Natural killer cell (primary cell): ENCODE measurements around the gene OGDHL. TPM values are rescaled to one million over a fixed set of nuclear protein-coding genes. Genes with fewer than 3 reads are reported as not detected.

Source experiments
- ATAC-seq, 3 donors: fragments of 150-1000 bp in 2 of 3; fragments of 200-7000 bp in 1 of 3; cut with Tn5 transposase; 1 replicate in 1 of 3; 2 replicates in 2 of 3; pipeline ENCODE4 v1.10.0; 2021; ENCODE audit warnings: mild to moderate bottlenecking in 2 of 3, moderate library complexity in 2 of 3
- DNase-seq, 2 donors: peaks; one replicate each; pipeline versions ENCODE4 v3.0.0 to v3.0.0-alpha.2; 2013 to 2021; ENCODE audit warnings: mixed read lengths in 1 of 2
- H3K27ac ChIP-seq: one replicate; pipeline ENCODE4 v1.5.1; 2013; ENCODE audit warnings: mild to moderate bottlenecking, low read length
- H3K27me3 ChIP-seq: one replicate; pipeline ENCODE4 v1.6.1; 2013; ENCODE audit warnings: low read length; ENCODE audit not compliant: control insufficient read depth, insufficient read depth
- H3K36me3 ChIP-seq: one replicate; pipeline ENCODE4 v1.6.1; 2013; ENCODE audit warnings: low read length; ENCODE audit not compliant: control insufficient read depth, insufficient read depth
- H3K4me1 ChIP-seq: one replicate; pipeline ENCODE4 v1.6.1; 2013; ENCODE audit warnings: low read length; ENCODE audit not compliant: control insufficient read depth, insufficient read depth
- H3K4me3 ChIP-seq: one replicate; pipeline ENCODE4 v1.5.1; 2013; ENCODE audit warnings: low read length
- H3K9me3 ChIP-seq: one replicate; pipeline ENCODE4 v1.6.1; 2013; ENCODE audit warnings: low read length; ENCODE audit not compliant: control insufficient read depth, insufficient read depth
- H3K27ac Mint-ChIP-seq, 2 donors: one replicate each; pipeline ENCODE4 v1.8.0; 2022; ENCODE audit warnings: mild to moderate bottlenecking in 2 of 2, mixed read lengths in 2 of 2, moderate library complexity in 1 of 2
- H3K27me3 Mint-ChIP-seq, 2 donors: one replicate each; pipeline ENCODE4 v1.8.0; 2022; ENCODE audit warnings: low read depth in 2 of 2, mixed read lengths in 2 of 2
- H3K36me3 Mint-ChIP-seq: one replicate; pipeline ENCODE4 v1.8.0; 2022; ENCODE audit warnings: mixed read lengths
- H3K4me1 Mint-ChIP-seq, 2 donors: one replicate each; pipeline ENCODE4 v1.8.0; 2022; ENCODE audit warnings: mixed read lengths in 2 of 2
- H3K4me3 Mint-ChIP-seq: one replicate; pipeline ENCODE4 v1.8.0; 2022; ENCODE audit warnings: mild to moderate bottlenecking, moderate library complexity, mixed read lengths
- H3K9me3 Mint-ChIP-seq, 2 donors: one replicate each; pipeline ENCODE4 v1.8.0; 2022; ENCODE audit warnings: mixed read lengths in 2 of 2
- WGBS: methylation state at CpG from one replicate; pipeline ENCODE4 v1.1.7; 2013; ENCODE audit warnings: missing lambda C conversion rate; ENCODE audit not compliant: insufficient coverage; 5-methylcytosine and 5-hydroxymethylcytosine counted together
- intact Hi-C: fragments of 100-400 bp; cut with micrococcal nuclease; formaldehyde crosslinking; loops from one replicate; pipeline ENCODE4 v1.14.2; 2022
- total RNA-seq, 4 donors: library from RNA; stranded (reverse); fragments of 120-200 nt in 1 of 4; gene quantifications; one replicate each; pipeline versions ENCODE4 v1.2.3 to v1.2.4, GENCODE V29; 2013 to 2022
- TF ChIP-seq, protein P1 (sequence below): fragments of 200-600 bp; IDR thresholded peaks from one replicate; pipeline ENCODE4 v1.8.0; 2022; ENCODE audit warnings: antibody characterized with exemption

OGDHL gene
- total RNA-seq: not detected
- not detected for total RNA-seq (2013)

DNA sequence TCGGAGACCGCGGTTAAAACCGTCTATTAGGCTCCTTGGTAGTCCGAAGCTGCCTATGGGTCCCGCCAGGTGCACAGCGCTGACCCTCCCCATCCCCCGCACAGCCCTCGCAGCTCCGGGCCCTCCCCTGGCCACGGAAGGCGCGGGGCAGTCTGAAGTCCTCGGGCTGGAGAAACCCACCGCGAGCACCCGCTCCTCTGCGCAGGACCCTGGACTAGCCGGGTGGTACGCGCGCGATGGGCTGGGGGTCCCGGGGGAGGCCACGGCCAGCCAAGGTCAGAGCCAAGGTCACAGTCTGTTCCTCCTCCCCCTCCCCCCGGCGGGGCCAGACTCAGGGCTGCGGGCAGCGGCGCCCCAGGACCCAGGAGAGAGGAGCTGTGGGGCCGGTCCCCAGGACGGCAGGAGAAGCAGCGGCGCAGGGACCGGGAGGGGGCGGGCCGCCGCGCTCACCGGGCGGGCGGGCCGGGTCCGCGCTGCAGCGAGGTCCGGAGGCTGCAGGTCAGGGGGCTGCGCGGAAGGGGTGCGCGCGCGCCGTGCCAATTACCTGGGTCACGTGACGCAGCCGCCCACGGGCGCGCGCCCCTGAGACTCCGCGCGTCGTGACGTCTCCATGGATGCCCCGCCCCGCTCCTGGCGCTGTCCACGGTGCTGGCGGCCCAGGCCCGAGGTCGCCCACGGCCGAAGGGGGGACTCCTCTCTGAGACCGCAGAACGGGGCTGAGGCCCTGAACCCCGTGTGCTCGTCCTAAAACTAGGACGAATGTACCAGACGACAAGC is at the start of gene OGDHL:
Gene OGDHL (minus strand): TSS at position 535 of the 777 bp plus-strand sequence. CDS start 3,731 bp downstream, outside the sequence.
- peaks cover 0 to 2% of the 10 kb centered on the region in 2 donors for H3K9me3 Mint-ChIP-seq
- H3K27me3 Mint-ChIP-seq: peaks cover 25 to 33% of the 10 kb centered on the region in 2 donors
- TF ChIP-seq, protein P1, sequence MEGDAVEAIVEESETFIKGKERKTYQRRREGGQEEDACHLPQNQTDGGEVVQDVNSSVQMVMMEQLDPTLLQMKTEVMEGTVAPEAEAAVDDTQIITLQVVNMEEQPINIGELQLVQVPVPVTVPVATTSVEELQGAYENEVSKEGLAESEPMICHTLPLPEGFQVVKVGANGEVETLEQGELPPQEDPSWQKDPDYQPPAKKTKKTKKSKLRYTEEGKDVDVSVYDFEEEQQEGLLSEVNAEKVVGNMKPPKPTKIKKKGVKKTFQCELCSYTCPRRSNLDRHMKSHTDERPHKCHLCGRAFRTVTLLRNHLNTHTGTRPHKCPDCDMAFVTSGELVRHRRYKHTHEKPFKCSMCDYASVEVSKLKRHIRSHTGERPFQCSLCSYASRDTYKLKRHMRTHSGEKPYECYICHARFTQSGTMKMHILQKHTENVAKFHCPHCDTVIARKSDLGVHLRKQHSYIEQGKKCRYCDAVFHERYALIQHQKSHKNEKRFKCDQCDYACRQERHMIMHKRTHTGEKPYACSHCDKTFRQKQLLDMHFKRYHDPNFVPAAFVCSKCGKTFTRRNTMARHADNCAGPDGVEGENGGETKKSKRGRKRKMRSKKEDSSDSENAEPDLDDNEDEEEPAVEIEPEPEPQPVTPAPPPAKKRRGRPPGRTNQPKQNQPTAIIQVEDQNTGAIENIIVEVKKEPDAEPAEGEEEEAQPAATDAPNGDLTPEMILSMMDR: no peak
- H3K36me3 Mint-ChIP-seq: peaks cover 10% of the 10 kb centered on the region
- peaks cover 4 to 5% of the 10 kb centered on the region in 2 donors for H3K4me1 Mint-ChIP-seq
- WGBS: 3% methylated on average over 81 of the region's 81 CpGs
- no peaks in the 10 kb centered on the region for H3K9me3 ChIP-seq
- ATAC-seq (peak; percentile 55 to 78 (median 59)), DNase-seq (peak in 1 of 2 donors; percentile 41)
- intact Hi-C loops: no loop called here
- peaks cover 6% of the 10 kb centered on the region for H3K4me1 ChIP-seq
- no peak within 1 kb of the TSS for H3K27ac ChIP-seq
- H3K4me3 ChIP-seq: no peak within 1 kb of the TSS
- peak within 1 kb of the TSS; percentile 62 for H3K4me3 Mint-ChIP-seq
- peaks cover 16% of the 10 kb centered on the region for H3K27me3 ChIP-seq
- H3K36me3 ChIP-seq: no peaks in the 10 kb centered on the region
- H3K27ac Mint-ChIP-seq: no peak within 1 kb of the TSS

DNA sequence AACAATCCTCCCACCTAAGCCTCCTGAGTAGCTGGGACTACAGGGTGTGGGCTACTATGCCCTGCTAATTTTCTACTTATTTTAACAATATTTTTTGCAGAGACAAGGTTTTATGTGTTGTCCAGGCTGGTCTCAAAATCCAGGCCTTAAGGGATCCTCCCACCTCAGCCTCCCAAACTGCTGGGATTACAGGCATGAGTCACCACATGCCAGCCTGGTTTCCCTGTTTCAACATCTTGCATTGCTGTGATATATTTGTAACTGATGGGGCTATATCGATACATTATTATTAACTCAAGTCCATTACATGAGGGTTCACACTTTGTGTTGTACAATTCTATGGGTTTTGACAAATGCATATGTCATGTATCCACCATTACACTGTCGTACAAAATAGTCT is 41.9 kb upstream of the OGDHL start:
- ATAC-seq (no peak), DNase-seq (no peak)
- WGBS: 100% methylated on average over 1 of the region's 2 CpGs
- Mint-ChIP-seq H3K36me3 (peaks cover 7% of the 10 kb centered on the region), H3K4me3 (no peak overlapping the region), H3K4me1 (no peaks in the 10 kb centered on the region), H3K27me3 (peaks cover 8 to 20% of the 10 kb centered on the region in 2 donors), H3K27ac (no peak overlapping the region), H3K9me3 (no peaks in the 10 kb centered on the region)
- TF ChIP-seq, protein P1: no peak
- Histone ChIP-seq H3K27me3 (no peaks in the 10 kb centered on the region), H3K9me3 (no peaks in the 10 kb centered on the region), H3K4me3 (no peak overlapping the region), H3K36me3 (no peaks in the 10 kb centered on the region), H3K4me1 (no peaks in the 10 kb centered on the region), H3K27ac (no peak overlapping the region)
- intact Hi-C loops: no loop called here

DNA sequence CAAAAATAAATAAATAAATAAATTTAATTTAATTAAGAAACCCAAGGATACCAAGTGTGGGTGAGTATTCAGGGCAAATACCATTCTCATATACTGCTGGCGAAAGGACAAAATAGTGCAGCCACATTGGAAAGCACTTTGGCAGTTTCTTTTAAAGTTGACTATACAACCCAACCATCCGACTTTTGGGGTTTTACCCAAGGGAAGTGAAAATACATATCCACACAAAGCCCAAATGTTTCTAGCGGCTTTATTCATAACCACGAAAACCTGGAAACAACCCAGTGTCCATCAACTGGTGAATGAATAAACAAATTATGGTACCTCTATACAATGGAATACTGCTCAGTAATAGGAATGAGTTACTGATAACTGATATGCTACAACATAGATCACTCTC is 36.2 kb upstream of the OGDHL start:
- DNase-seq (no peak), ATAC-seq (no peak)
- no peaks in the 10 kb centered on the region for H3K4me1 Mint-ChIP-seq
- no peaks in the 10 kb centered on the region for H3K36me3 Mint-ChIP-seq
- Histone ChIP-seq H3K9me3 (no peaks in the 10 kb centered on the region), H3K27ac (no peak overlapping the region), H3K27me3 (no peaks in the 10 kb centered on the region), H3K4me3 (no peak overlapping the region), H3K4me1 (no peaks in the 10 kb centered on the region), H3K36me3 (no peaks in the 10 kb centered on the region)
- H3K9me3 Mint-ChIP-seq: no peaks in the 10 kb centered on the region
- no peak overlapping the region for H3K27ac Mint-ChIP-seq
- intact Hi-C loops: no loop called here
- H3K4me3 Mint-ChIP-seq: no peak overlapping the region
- H3K27me3 Mint-ChIP-seq: peaks cover 8 to 17% of the 10 kb centered on the region in 2 donors
- TF ChIP-seq, protein P1: no peak
- 70% methylated on average over 2 of the region's 4 CpGs for WGBS
